Measurements from ENCODE around the gene DEPDC4. TPM values are rescaled to one million over a fixed set of nuclear protein-coding genes. Genes with fewer than 3 reads are reported as not detected.
A peak's percentile ranks its signal among the peaks of the same experiment; 100 is the strongest.

The DEPDC4 gene
- total RNA-seq, 1 donor from 2014 or later, result 1.9 TPM

DNA sequence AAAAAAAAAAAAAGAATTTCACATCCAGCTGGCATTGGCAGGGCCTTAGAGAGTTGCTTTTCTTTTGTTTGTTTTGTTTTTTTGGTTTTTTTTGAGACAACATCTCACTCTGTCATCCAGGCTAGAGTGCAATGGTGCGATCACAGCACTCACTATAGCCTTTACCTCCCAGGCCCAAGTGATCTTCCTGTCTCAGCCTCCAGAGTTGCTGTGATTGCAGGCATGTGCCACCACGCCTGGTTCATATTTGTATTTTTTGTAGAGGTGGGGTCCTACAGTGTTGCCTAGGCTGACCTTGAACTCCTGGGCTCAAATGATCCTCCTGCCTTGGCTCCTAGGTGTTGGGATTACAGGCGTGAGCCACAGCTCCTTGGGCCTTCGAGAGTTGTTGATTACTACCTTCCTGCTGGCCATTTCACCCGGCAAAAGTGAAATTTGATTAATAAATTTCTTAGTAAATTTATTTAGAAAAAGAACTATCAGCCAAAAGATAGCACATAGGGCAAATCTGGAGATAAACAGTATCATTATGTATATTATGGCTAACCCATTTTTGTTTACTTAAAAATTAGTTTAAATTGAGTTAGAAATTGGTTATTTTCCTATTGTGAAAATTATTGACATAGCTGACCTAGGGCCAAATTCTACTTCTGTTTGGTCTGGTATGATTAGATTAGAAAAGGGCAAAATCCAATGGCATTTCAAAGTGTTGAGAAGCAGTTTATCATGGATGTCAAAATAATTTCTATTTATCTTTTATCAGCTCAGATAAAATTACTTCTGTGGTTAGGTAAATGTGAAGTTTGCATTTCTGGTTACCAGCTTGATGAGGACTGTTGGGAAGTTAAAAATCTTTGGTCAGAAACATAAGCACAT is 53.6 kb downstream of the DEPDC4 start:
- DNase-seq, result no peak

GRCh38 chr12:100211698-100212097 is 55.2 kb downstream of the DEPDC4 start:
- no peak for DNase-seq

DNA sequence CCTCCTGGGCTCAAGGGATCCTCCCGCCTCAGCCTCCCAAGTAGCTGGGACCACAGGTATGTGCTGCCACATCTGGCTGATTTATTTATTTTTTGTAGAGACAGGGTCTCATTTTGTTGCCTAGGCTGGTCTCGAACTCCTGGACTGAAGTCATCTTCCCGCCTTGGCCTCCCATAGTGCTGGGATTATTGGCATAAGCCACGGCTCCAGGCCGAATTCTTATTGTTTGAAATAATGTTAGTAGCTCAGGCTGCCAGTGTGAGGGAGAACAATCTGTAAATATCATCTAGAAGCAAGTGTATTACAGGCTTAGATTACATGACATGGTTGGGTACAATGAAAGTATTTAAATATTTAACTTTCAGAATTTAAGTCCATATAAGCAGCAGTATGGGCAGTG is 58.0 kb downstream of the DEPDC4 start:
- no peak for DNase-seq

- no peak for DNase-seq
Observed at GRCh38 chr12:100207311-100207710, 59.6 kb downstream of the DEPDC4 start.

GRCh38 chr12:100201604-100202423 is 65.1 kb downstream of the DEPDC4 start:
- no peak for DNase-seq

- peak; percentile 97 for DNase-seq
Observed at GRCh38 chr12:100200463-100201181, 66.3 kb downstream of the DEPDC4 start, which contains the start of gene ACTR6. Gene ACTR6, plus strand, starts transcription at chr12:100200815. Its CDS starts 37 bp downstream, at chr12:100200852.

- DNase-seq, result no peak
Observed at GRCh38 chr12:100199347-100200149, 67.3 kb downstream of the DEPDC4 start.

DNA sequence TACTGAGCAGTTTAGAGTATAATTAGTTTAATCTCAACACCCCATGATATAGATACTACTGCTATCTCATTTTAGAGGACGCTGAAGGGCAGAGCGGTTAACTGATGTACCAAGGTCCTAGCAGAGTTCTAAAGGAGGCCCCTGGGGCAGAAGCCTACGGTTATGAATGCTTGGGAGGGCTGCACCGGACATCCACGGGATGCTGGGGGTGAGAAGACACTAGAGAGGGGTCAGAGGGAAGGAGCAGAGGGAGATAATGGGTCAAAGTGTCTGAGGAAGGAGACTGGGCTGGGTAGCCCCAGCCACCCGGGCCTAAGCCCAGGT is 67.9 kb downstream of the DEPDC4 start:
- no peak for DNase-seq

GRCh38 chr12:100197486-100197885 is 69.4 kb downstream of the DEPDC4 start:
- DNase-seq, result no peak

DNA sequence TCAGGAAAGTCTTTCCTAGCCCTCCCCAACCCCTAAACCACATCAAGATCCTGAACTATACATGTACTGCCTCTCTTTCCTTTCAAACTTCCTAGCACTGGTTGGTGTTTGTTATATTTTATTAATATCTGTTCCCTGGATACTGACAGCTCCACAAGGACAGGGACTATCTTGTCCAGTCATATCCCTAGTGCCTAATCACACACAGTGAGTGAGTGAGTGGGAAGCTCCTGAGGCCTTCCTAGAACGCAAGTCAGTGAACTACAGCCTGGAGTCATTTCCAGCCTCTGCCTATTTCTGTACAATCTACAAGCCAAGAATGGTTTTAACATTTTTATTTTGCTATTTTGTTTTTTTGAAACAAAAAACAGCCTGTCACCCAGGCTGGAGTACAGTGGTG is 73.8 kb downstream of the DEPDC4 start:
- DNase-seq, result no peak

Small RNA genes within 50 kb of the gene (small RNA-seq; reads per million reads assigned to genes)
- gene RF00019 (ENCODE audit: low replicate concordance), result not detected

Other genes with a start within 250 kb of the DEPDC4 start
- gene BLTP3B, start 124.2 kb downstream of the DEPDC4 start, total RNA-seq, result 41.8 TPM
- 25.0 TPM for gene ACTR6, start 66.3 kb downstream of the DEPDC4 start, total RNA-seq
- 54.1 TPM for gene SCYL2, start 98 bp upstream of the DEPDC4 start, total RNA-seq
- gene SLC17A8, start 90.0 kb upstream of the DEPDC4 start, total RNA-seq, result not detected
- 0.39 TPM for gene NR1H4, start 206.8 kb upstream of the DEPDC4 start, total RNA-seq

Data from skin of body (tissue), 3 donors.